DOHH2 (cell line): Measurements from ENCODE around the gene PPP5C.
A peak's percentile ranks its signal among the peaks of the same experiment; 100 is the strongest.

Experiments used
- CTCF ChIP-seq: fragments of 200-600 bp; sonication (generic); IDR thresholded peaks from one replicate; pipeline ENCODE4 v1.5.1; 2014; ENCODE audit warnings: antibody characterized with exemption, mild to moderate bottlenecking, low read depth, low read length; ENCODE audit not compliant: poor library complexity, severe bottlenecking
- EZH2phosphoT487 ChIP-seq: fragments of 200-600 bp; sonication (generic); IDR thresholded peaks from 2 replicates; pipeline ENCODE4 v1.6.1; 2017; ENCODE audit warnings: borderline replicate concordance, mild to moderate bottlenecking, antibody characterized with exemption, low read length, moderate library complexity, mixed read lengths

DNA sequence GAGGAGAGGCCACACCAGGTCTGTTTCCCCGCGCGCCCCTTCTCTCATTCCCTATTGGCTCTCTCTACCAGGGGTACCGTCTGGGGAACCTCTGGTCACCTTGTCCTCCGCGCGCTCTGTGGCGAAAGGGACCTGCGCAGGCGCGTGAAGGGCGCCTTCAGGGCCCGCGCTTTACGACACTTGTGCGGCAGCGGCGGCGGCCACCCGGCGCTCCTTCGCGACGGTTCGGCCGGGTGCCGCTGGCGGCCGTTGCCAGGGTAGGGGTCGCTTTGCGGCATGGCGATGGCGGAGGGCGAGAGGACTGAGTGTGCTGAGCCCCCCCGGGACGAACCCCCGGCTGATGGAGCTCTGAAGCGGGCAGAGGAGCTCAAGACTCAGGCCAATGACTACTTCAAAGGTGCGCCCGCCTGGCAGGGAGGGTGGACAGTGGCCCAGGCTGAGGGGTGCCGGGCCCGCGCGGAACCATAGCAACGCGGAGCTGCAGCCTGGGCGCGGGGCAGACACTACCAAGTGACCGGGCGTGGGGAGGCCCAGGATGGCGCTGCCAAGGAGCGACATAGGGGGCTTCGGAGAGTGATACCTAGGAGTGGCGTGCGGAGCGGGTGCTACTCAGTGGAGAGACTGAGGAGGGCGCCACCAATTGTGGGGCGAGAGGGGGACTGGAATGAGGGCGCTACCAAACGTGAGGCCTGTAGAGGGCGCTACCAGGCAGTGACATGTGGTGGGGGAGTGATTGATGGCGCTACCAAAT lies at the start of gene PPP5C:
- peak; percentile 100 for TF ChIP-seq CTCF
- no peak for TF ChIP-seq EZH2phosphoT487
